DND-41 (cell line): ENCODE measurements around the gene SLC39A9.

Source experiments
- ATAC-seq: fragments of 200-7000 bp; cut with Tn5 transposase; 3 replicates; pipeline ENCODE4 v1.9.1; 2021; ENCODE audit warnings: low read depth; ENCODE audit not compliant: insufficient read depth
- DNase-seq: peaks from one replicate; pipeline ENCODE4 v3.0.0-alpha.2; 2020
- H2AFZ ChIP-seq: 2 replicates; pipeline ENCODE4 v1.6.0; 2012; ENCODE audit warnings: low read depth, low read length
- H3K27ac ChIP-seq: 2 replicates; pipeline ENCODE4 v1.5.1; 2012; ENCODE audit warnings: low read length, inconsistent platforms
- H3K27me3 ChIP-seq: fragments of 200-600 bp; sonication (generic); 2 replicates; pipeline ENCODE4 v1.6.0; 2012; ENCODE audit warnings: low read length, mild to moderate bottlenecking, inconsistent platforms; ENCODE audit not compliant: insufficient read depth, poor library complexity
- H3K36me3 ChIP-seq: 2 replicates; pipeline ENCODE4 v1.5.1; 2012; ENCODE audit warnings: low read length, inconsistent platforms; ENCODE audit not compliant: insufficient read depth
- H3K4me1 ChIP-seq: 2 replicates; pipeline ENCODE4 v1.5.1; 2012; ENCODE audit warnings: mild to moderate bottlenecking, low read length; ENCODE audit not compliant: insufficient read depth
- H3K4me2 ChIP-seq: 2 replicates; pipeline ENCODE4 v1.6.0; 2012; ENCODE audit warnings: mild to moderate bottlenecking, moderate library complexity, low read length, inconsistent platforms; ENCODE audit not compliant: insufficient read depth
- H3K4me3 ChIP-seq, 2 experiments: fragments of 200-600 bp in 1 of 2; shearing (Covaris generic) in 1 of 2; 2 replicates each; pipeline ENCODE4 v1.5.1; 2012 to 2016; ENCODE audit warnings: inconsistent platforms in 2 of 2, low read length in 2 of 2, mild to moderate bottlenecking in 2 of 2, low read depth in 1 of 2, moderate library complexity in 1 of 2
- H3K79me2 ChIP-seq: 2 replicates; pipeline ENCODE4 v1.6.0; 2012; ENCODE audit warnings: low read length, inconsistent platforms; ENCODE audit not compliant: insufficient read depth
- H3K9ac ChIP-seq: 2 replicates; pipeline ENCODE4 v1.6.0; 2012; ENCODE audit warnings: low read depth, mild to moderate bottlenecking, inconsistent platforms, low read length, moderate library complexity
- H3K9me3 ChIP-seq: 2 replicates; pipeline ENCODE4 v1.5.1; 2012; ENCODE audit warnings: low read length, moderate library complexity, mild to moderate bottlenecking, inconsistent platforms; ENCODE audit not compliant: insufficient read depth, severe bottlenecking
- H4K20me1 ChIP-seq: 2 replicates; pipeline ENCODE4 v1.6.0; 2012; ENCODE audit warnings: low read length; ENCODE audit not compliant: insufficient read depth
- CTCF ChIP-seq: IDR thresholded peaks from 2 replicates; pipeline ENCODE4 v1.5.1; 2012; ENCODE audit warnings: borderline replicate concordance, low read length, moderate library complexity, mild to moderate bottlenecking; ENCODE audit not compliant: poor library complexity, severe bottlenecking; ENCODE audit errors: extremely low read depth
- EZH2 ChIP-seq: IDR thresholded peaks from 3 replicates; pipeline ENCODE4 v1.6.1; 2012; ENCODE audit warnings: borderline replicate concordance, low read depth, mild to moderate bottlenecking, moderate library complexity, low read length, inconsistent platforms; ENCODE audit not compliant: severe bottlenecking

SLC39A9 gene

GRCh38 chr14:69458350-69458749 is 59.9 kb downstream of the SLC39A9 start:
- Histone ChIP-seq H3K4me3 (no peak overlapping the region), H2AFZ (no peak overlapping the region), H3K36me3 (peaks cover 73% of the 10 kb centered on the region), H3K9ac (no peak overlapping the region), H3K27me3 (no peaks in the 10 kb centered on the region), H3K4me2 (no peak overlapping the region), H4K20me1 (no peaks in the 10 kb centered on the region), H3K9me3 (no peaks in the 10 kb centered on the region), H3K79me2 (no peaks in the 10 kb centered on the region), H3K4me1 (no peaks in the 10 kb centered on the region), H3K27ac (no peak overlapping the region)
- ATAC-seq: no peak
- no peak for TF ChIP-seq EZH2
- no peak for TF ChIP-seq CTCF
- no peak for DNase-seq

GRCh38 chr14:69459122-69459521 is 60.6 kb downstream of the SLC39A9 start:
- no peak for DNase-seq
- Histone ChIP-seq H3K9ac (no peak overlapping the region), H2AFZ (no peak overlapping the region), H3K36me3 (peaks cover 70% of the 10 kb centered on the region), H3K4me2 (no peak overlapping the region), H4K20me1 (no peaks in the 10 kb centered on the region), H3K79me2 (no peaks in the 10 kb centered on the region), H3K27ac (no peak overlapping the region), H3K9me3 (no peaks in the 10 kb centered on the region), H3K27me3 (no peaks in the 10 kb centered on the region), H3K4me3 (no peak overlapping the region), H3K4me1 (no peaks in the 10 kb centered on the region)
- TF ChIP-seq EZH2 (no peak), CTCF (no peak)
- ATAC-seq: no peak

- peak; percentile 87 for ATAC-seq
- Histone ChIP-seq H3K9me3 (no peaks in the 10 kb centered on the region), H2AFZ (no peak overlapping the region), H3K79me2 (no peaks in the 10 kb centered on the region), H3K4me3 (no peak overlapping the region), H3K9ac (no peak overlapping the region), H3K27ac (no peak overlapping the region), H3K36me3 (peaks cover 61% of the 10 kb centered on the region), H3K4me2 (no peak overlapping the region), H3K4me1 (no peaks in the 10 kb centered on the region), H3K27me3 (no peaks in the 10 kb centered on the region), H4K20me1 (no peaks in the 10 kb centered on the region)
- peak; percentile 63 for DNase-seq
- TF ChIP-seq EZH2 (no peak), CTCF (peak; percentile 86)
Measured at GRCh38 chr14:69460093-69460701, 61.7 kb downstream of the SLC39A9 start.

- Histone ChIP-seq H3K36me3 (peaks cover 27% of the 10 kb centered on the region; the same call in 1 of the 2 replicates), H3K4me1 (no peaks in the 10 kb centered on the region), H3K9me3 (no peaks in the 10 kb centered on the region), H3K79me2 (no peaks in the 10 kb centered on the region), H3K4me3 (no peak overlapping the region), H3K4me2 (no peak overlapping the region), H4K20me1 (no peaks in the 10 kb centered on the region), H3K27me3 (no peaks in the 10 kb centered on the region), H3K9ac (no peak overlapping the region), H2AFZ (no peak overlapping the region), H3K27ac (no peak overlapping the region)
- DNase-seq: no peak
- TF ChIP-seq EZH2 (no peak), CTCF (no peak)
- no peak for ATAC-seq
Measured at GRCh38 chr14:69464379-69464778, 65.9 kb downstream of the SLC39A9 start.
